Epithelial cell of esophagus (primary cell): ENCODE results near the gene AFF1.

Experiments
- DNase-seq: peaks from one replicate; pipeline ENCODE4 v3.0.0; 2010; ENCODE audit warnings: low read depth
- H3K4me3 ChIP-seq: 2 replicates; pipeline ENCODE4 v1.5.1; 2011; ENCODE audit warnings: mild to moderate bottlenecking, low read length, control low read depth
- TF ChIP-seq, protein P1 (sequence below): IDR thresholded peaks from 2 replicates; pipeline ENCODE4 v1.5.1; 2011; ENCODE audit warnings: low read depth, mild to moderate bottlenecking, low read length, control low read depth, inconsistent platforms; ENCODE audit not compliant: insufficient read depth; ENCODE audit errors: missing control alignments

Gene AFF1

DNA sequence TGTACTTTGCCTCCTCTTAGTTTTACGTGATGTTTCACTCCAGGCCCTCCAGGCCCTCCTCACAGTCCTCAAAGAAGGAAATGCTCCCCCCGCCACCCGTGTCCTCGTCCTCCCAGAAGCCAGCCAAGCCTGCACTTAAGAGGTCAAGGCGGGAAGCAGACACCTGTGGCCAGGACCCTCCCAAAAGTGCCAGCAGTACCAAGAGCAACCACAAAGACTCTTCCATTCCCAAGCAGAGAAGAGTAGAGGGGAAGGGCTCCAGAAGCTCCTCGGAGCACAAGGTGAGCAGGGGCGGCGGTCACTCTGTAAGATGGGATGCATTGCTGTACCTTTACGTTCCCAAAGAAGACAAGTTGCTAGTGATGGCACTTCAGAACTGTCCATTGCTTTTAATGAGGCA, 191.2 kb downstream of the AFF1 start:
- DNase-seq, result no peak
- H3K4me3 ChIP-seq, result no peak overlapping the region
- TF ChIP-seq, protein P1, sequence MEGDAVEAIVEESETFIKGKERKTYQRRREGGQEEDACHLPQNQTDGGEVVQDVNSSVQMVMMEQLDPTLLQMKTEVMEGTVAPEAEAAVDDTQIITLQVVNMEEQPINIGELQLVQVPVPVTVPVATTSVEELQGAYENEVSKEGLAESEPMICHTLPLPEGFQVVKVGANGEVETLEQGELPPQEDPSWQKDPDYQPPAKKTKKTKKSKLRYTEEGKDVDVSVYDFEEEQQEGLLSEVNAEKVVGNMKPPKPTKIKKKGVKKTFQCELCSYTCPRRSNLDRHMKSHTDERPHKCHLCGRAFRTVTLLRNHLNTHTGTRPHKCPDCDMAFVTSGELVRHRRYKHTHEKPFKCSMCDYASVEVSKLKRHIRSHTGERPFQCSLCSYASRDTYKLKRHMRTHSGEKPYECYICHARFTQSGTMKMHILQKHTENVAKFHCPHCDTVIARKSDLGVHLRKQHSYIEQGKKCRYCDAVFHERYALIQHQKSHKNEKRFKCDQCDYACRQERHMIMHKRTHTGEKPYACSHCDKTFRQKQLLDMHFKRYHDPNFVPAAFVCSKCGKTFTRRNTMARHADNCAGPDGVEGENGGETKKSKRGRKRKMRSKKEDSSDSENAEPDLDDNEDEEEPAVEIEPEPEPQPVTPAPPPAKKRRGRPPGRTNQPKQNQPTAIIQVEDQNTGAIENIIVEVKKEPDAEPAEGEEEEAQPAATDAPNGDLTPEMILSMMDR, result no peak

DNA sequence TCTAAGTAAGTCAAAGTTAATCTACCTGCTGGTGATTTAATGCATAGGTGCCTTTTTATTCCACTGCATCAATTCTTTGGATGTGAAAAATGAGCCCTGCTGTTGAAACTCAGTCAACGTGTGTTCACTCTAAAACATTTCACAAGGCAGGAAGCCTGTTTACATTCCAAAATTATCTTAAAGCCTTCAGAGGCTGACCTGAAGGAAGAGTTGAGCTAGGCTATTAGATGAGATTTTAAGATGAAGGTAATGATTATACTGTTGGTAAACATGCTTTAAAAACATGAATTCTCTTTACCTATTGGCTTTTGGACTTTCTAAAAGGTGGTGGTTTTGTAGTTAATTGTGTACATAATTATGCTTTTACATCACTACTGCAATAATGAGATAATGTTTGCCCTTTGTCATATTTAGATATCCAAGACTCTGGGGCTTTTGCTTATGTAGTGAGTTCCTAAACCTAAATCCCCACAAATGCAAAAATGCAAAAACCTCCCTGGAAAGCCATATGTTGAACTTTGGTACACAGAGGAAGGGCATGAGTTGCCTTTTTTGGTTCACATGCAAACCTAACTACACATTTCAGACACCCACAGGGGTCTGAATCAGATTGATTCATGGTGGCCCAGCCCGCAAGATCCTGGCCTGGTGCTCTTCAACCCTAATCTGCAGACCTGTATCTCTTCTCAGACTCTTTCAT, 193.3 kb downstream of the AFF1 start:
- H3K4me3 ChIP-seq, result no peak overlapping the region
- TF ChIP-seq, protein P1, result no peak
- DNase-seq, result no peak

DNA sequence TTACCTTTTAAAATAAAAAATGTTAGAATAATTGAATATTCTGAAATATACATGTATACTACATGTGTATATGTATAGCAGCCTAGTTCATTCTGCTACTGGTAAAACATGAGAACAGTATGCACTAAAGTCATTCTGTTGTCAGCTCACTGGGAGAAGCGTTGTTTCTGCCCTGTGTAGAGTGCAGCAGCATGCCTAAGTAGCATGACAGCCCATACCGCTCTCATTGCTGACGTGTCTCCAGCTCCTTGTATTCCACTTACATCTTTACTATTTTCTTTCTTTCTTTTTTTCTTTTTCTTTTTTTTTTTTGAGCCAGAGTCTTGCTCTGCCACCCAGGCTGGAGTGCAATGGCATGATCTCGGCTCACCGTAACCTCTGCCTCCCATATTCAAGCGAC, 194.9 kb downstream of the AFF1 start:
- TF ChIP-seq, protein P1, result no peak
- DNase-seq, result no peak
- no peak overlapping the region for H3K4me3 ChIP-seq

DNA sequence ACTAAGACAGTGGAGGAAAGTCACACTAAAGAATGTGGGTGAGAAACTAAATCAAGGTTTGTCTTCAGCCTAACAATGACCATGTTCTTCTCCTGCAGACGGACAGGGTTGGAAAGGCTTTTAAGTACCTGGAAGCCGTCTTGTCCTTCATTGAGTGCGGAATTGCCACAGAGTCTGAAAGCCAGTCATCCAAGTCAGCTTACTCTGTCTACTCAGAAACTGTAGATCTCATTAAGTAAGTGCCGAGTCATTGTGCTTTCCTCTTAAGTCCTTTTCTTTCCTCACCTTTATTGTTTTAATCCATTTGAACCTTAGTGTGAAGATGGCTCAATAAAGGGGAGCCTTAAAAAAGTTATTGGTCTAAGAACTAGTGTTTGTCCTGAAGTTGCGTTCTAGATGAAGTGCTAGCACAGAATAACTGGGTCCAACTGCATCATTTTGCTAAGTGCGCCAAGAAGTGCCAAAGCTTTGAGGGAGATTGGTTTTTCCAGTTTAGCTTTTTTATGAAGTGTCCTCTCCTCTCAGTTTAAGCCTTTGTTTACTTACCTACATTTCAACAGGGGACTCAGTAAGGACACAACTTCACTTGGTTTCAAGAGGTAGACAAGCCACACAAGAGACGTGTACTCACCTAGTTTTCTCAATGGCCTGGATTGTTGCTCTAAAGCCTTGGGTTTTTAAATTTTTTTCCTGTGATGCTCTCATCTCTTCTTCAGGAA, 196.3 kb downstream of the AFF1 start:
- TF ChIP-seq, protein P1, result no peak
- no peak overlapping the region for H3K4me3 ChIP-seq
- peak; percentile 10 for DNase-seq

DNA sequence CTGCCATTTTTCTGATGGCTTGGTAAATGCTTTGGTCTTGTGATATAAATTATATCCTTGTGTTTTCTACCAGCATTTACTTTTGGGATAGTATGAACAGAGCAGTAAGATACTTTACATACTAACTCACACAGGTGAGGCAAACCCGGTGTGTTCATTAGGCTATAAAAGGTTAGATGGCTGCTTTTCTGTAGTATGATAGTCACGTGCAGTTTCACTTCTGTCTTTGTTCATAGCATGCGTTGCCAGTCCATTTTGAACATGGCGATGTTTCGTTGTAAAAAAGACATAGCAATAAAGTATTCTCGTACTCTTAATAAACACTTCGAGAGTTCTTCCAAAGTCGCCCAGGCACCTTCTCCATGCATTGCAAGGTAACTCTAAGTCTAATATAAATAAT, 197.2 kb downstream of the AFF1 start:
- no peak for DNase-seq
- TF ChIP-seq, protein P1, result no peak
- no peak overlapping the region for H3K4me3 ChIP-seq

DNA sequence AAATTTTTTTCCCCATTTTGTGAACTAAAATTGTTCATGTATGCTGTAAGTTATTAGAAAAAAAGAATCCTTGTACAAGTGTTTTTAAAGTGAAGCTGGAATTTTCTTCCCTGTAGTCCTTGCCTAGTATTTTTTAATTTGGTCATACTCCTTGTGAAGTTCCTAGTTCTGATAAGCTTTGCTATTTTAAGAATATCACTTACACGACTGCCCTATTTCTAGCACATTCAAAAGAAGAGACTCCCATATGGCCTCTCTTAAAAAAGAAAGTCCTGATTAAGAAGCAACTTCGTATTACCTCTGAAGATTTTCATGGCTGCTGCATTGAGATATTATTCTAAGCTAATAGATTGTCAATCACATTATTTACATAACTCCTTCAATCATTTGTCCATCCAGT, 198.4 kb downstream of the AFF1 start:
- no peak overlapping the region for H3K4me3 ChIP-seq
- TF ChIP-seq, protein P1, result no peak
- DNase-seq, result no peak
